Neural cell (in vitro differentiated cells): Measurements from ENCODE around the gene THADA. TPM values are rescaled to one million over a fixed set of nuclear protein-coding genes. Genes with fewer than 3 reads are reported as not detected.

Source experiments
- H2AFZ ChIP-seq: fragments of 200-600, 300-800 bp; sonication (generic), shearing (Covaris generic); 2 replicates; pipeline ENCODE4 v1.6.0; 2014; ENCODE audit warnings: low read depth, mild to moderate bottlenecking, antibody characterized with exemption, low read length, moderate library complexity
- H3F3A ChIP-seq: fragments of 200-600 bp; shearing (Covaris generic); 2 replicates; pipeline ENCODE4 v1.6.1; 2016; ENCODE audit warnings: mild to moderate bottlenecking, moderate library complexity, mixed read lengths, antibody characterized with exemption, low read length; ENCODE audit not compliant: insufficient read depth, poor library complexity, severe bottlenecking
- H3K27ac ChIP-seq: fragments of 200-600, 300-800 bp; sonication (generic), shearing (Covaris generic); 2 replicates; pipeline ENCODE4 v1.5.1; 2014; ENCODE audit warnings: mild to moderate bottlenecking, low read length, moderate library complexity
- H3K27me3 ChIP-seq: fragments of 300-800, 200-600 bp; sonication (generic), shearing (Covaris generic); 2 replicates; pipeline ENCODE4 v1.6.0; 2014; ENCODE audit warnings: mild to moderate bottlenecking, low read depth, low read length, moderate library complexity; ENCODE audit not compliant: insufficient read depth
- H3K36me3 ChIP-seq: fragments of 300-800, 200-600 bp; sonication (generic), shearing (Covaris generic); 2 replicates; pipeline ENCODE4 v1.5.1; 2014; ENCODE audit warnings: mild to moderate bottlenecking, antibody characterized with exemption, low read length, moderate library complexity; ENCODE audit not compliant: insufficient read depth
- H3K4me2 ChIP-seq: fragments of 300-800, 200-600 bp; sonication (generic), shearing (Covaris generic); 2 replicates; pipeline ENCODE4 v1.6.0; 2014; ENCODE audit warnings: mild to moderate bottlenecking, low read length
- H3K4me3 ChIP-seq: fragments of 300-800, 200-600 bp; sonication (generic), shearing (Covaris generic); 2 replicates; pipeline ENCODE4 v1.5.1; 2014; ENCODE audit warnings: mild to moderate bottlenecking, low read length, moderate library complexity
- H3K79me2 ChIP-seq: fragments of 200-600 bp; shearing (Covaris generic); replicated peaks from 2 replicates; pipeline ENCODE4 v1.6.0; 2014; ENCODE audit warnings: mild to moderate bottlenecking, low read length, moderate library complexity; ENCODE audit not compliant: insufficient read depth
- H3K9ac ChIP-seq: fragments of 300-800, 200-600 bp; sonication (generic), shearing (Covaris generic); 2 replicates; pipeline ENCODE4 v1.6.1; 2016; ENCODE audit warnings: mild to moderate bottlenecking, low read length, mixed read lengths
- H3K9me2 ChIP-seq: fragments of 200-600 bp; shearing (Covaris generic); 2 replicates; pipeline ENCODE4 v1.6.1; 2016; ENCODE audit warnings: mild to moderate bottlenecking, low read length, mixed read lengths; ENCODE audit not compliant: insufficient read depth
- H3K9me3 ChIP-seq: fragments of 200-600, 300-800 bp; sonication (generic), shearing (Covaris generic); 2 replicates; pipeline ENCODE4 v1.6.1; 2016; ENCODE audit warnings: mild to moderate bottlenecking, mixed run types, low read length, moderate library complexity, mixed read lengths
- H4K20me1 ChIP-seq: fragments of 200-600 bp; shearing (Covaris generic); 2 replicates; pipeline ENCODE4 v1.6.1; 2016; ENCODE audit warnings: mild to moderate bottlenecking, mixed run types; ENCODE audit not compliant: insufficient read depth
- CTCF ChIP-seq: fragments of 450-650 bp; IDR thresholded peaks from 2 replicates; pipeline ENCODE4 v1.5.1; 2014; ENCODE audit warnings: antibody characterized with exemption, mild to moderate bottlenecking, moderate library complexity; ENCODE audit not compliant: poor library complexity, severe bottlenecking
- EP300 ChIP-seq: fragments of 450-650 bp; conservative IDR thresholded peaks from 2 replicates; pipeline ENCODE4 v1.6.1; 2014; ENCODE audit warnings: antibody characterized with exemption, mild to moderate bottlenecking, moderate library complexity; ENCODE audit not compliant: poor library complexity, severe bottlenecking
- EZH2 ChIP-seq: fragments of 200-600, 300-800 bp; shearing (Covaris generic), sonication (generic); IDR thresholded peaks from 2 replicates; pipeline ENCODE4 v1.6.1; 2014; ENCODE audit warnings: antibody characterized with exemption, low read length, borderline replicate concordance, mild to moderate bottlenecking; ENCODE audit not compliant: insufficient read depth, poor library complexity, severe bottlenecking
- MXI1 ChIP-seq: fragments of 450-650 bp; conservative IDR thresholded peaks from 2 replicates; pipeline ENCODE4 v1.6.1; 2014; ENCODE audit warnings: antibody characterized with exemption, mild to moderate bottlenecking; ENCODE audit not compliant: poor library complexity, severe bottlenecking
- POLR2AphosphoS5 ChIP-seq: IDR thresholded peaks from 2 replicates; pipeline ENCODE4 v1.6.1; 2012
- RAD21 ChIP-seq: fragments of 450-650 bp; conservative IDR thresholded peaks from 2 replicates; pipeline ENCODE4 v1.6.1; 2014; ENCODE audit warnings: antibody characterized with exemption, mild to moderate bottlenecking, moderate library complexity
- REST ChIP-seq: IDR thresholded peaks from 2 replicates; pipeline ENCODE4 v1.6.1; 2012; ENCODE audit warnings: borderline replicate concordance
- SMC3 ChIP-seq: fragments of 450-650 bp; conservative IDR thresholded peaks from 2 replicates; pipeline ENCODE4 v1.6.1; 2014; ENCODE audit warnings: antibody characterized with exemption, mild to moderate bottlenecking, moderate library complexity; ENCODE audit not compliant: poor library complexity
- TAF1 ChIP-seq: IDR thresholded peaks from 2 replicates; pipeline ENCODE4 v1.6.1; 2012; ENCODE audit warnings: low read depth
- polyA plus RNA-seq: library from polyadenylated mRNA; depleted of rRNA; stranded (reverse); fragments of >200 nt; gene quantifications from 2 replicates; pipeline ENCODE4 v1.2.3, GENCODE V29; 2014

THADA gene
- polyA plus RNA-seq, 1 donor from 2014 or later: 8.5 TPM

GRCh38 chr2:43443282-43443681, 152.6 kb downstream of the THADA start:
- no peaks in the 10 kb centered on the region for H3K9me3 ChIP-seq
- no peak overlapping the region for H3K27ac ChIP-seq
- no peaks in the 10 kb centered on the region for H3K79me2 ChIP-seq
- TF ChIP-seq SMC3 (no peak), MXI1 (no peak), RAD21 (no peak), REST (no peak), EZH2 (no peak), CTCF (no peak), EP300 (no peak), TAF1 (no peak), POLR2AphosphoS5 (no peak)
- no peaks in the 10 kb centered on the region for H3F3A ChIP-seq
- H2AFZ ChIP-seq: no peak overlapping the region
- H3K27me3 ChIP-seq: no peaks in the 10 kb centered on the region
- no peak overlapping the region for H3K4me3 ChIP-seq
- no peaks in the 10 kb centered on the region for H3K36me3 ChIP-seq
- H4K20me1 ChIP-seq: no peaks in the 10 kb centered on the region
- no peak overlapping the region for H3K4me2 ChIP-seq
- no peak overlapping the region for H3K9ac ChIP-seq
- no peaks in the 10 kb centered on the region for H3K9me2 ChIP-seq

- Histone ChIP-seq H3K4me3 (no peak overlapping the region), H3F3A (no peaks in the 10 kb centered on the region), H3K27me3 (no peaks in the 10 kb centered on the region), H3K27ac (no peak overlapping the region), H3K4me2 (no peak overlapping the region), H4K20me1 (no peaks in the 10 kb centered on the region), H3K9ac (no peak overlapping the region), H3K36me3 (no peaks in the 10 kb centered on the region), H3K79me2 (no peaks in the 10 kb centered on the region), H3K9me3 (no peaks in the 10 kb centered on the region), H3K9me2 (no peaks in the 10 kb centered on the region), H2AFZ (no peak overlapping the region)
- TF ChIP-seq TAF1 (no peak), SMC3 (no peak), POLR2AphosphoS5 (no peak), RAD21 (no peak), CTCF (no peak), REST (no peak), EZH2 (no peak)
Measured at GRCh38 chr2:43441195-43441594, 154.6 kb downstream of the THADA start.
